Activated T-cell treated with anti-CD3 and anti-CD28 coated beads, Interleukin-2, amount 50 U/mL, for 72 hours (primary cell): ENCODE measurements around the gene SELENOO. TPM values are rescaled to one million over a fixed set of nuclear protein-coding genes. Genes with fewer than 3 reads are reported as not detected.

ENCODE experiments used
- ATAC-seq, 2 donors: fragments of 150-1000 bp; cut with Tn5 transposase; replicated peaks in 1 of 2; 2 replicates each; pipeline ENCODE4 v1.10.0; 2021; ENCODE audit warnings: moderate library complexity in 2 of 2, mild to moderate bottlenecking in 1 of 2
- DNase-seq, 2 donors: peaks; one replicate each; pipeline ENCODE4 v3.0.0; 2021 to 2022; ENCODE audit warnings: mixed read lengths in 1 of 2
- H3K27ac Mint-ChIP-seq: one replicate; pipeline ENCODE4 v1.8.0; 2022; ENCODE audit warnings: mild to moderate bottlenecking, moderate library complexity, mixed read lengths
- H3K27me3 Mint-ChIP-seq: one replicate; pipeline ENCODE4 v1.8.0; 2022; ENCODE audit warnings: low read depth, mixed read lengths
- H3K36me3 Mint-ChIP-seq, 2 donors: one replicate each; pipeline ENCODE4 v1.8.0; 2022; ENCODE audit warnings: mixed read lengths in 2 of 2, mild to moderate bottlenecking in 1 of 2; ENCODE audit not compliant: insufficient read depth in 2 of 2
- H3K4me1 Mint-ChIP-seq: one replicate; pipeline ENCODE4 v1.8.0; 2022; ENCODE audit warnings: low read depth, mixed read lengths
- H3K4me3 Mint-ChIP-seq, 2 donors: one replicate each; pipeline ENCODE4 v1.8.0; 2022; ENCODE audit warnings: mild to moderate bottlenecking in 2 of 2, mixed read lengths in 2 of 2, moderate library complexity in 2 of 2
- H3K9me3 Mint-ChIP-seq, 2 donors: one replicate each; pipeline ENCODE4 v1.8.0; 2022; ENCODE audit warnings: mixed read lengths in 2 of 2
- total RNA-seq, 2 donors: library from RNA; stranded (reverse); gene quantifications; one replicate each; pipeline ENCODE4 v1.2.3, GENCODE V29; 2022

SELENOO gene
- total RNA-seq, 2 donors from 2014 or later: 17.6 to 19.4 TPM

GRCh38 chr22:50184902-50185374 is 15.9 kb upstream of the SELENOO start:
- Mint-ChIP-seq H3K4me1 (peaks cover 23% of the 10 kb centered on the region), H3K36me3 (peaks cover 2 to 3% of the 10 kb centered on the region in 2 donors), H3K27ac (no peak overlapping the region), H3K27me3 (no peaks in the 10 kb centered on the region), H3K9me3 (no peaks in the 10 kb centered on the region), H3K4me3 (peak overlapping the region; percentile 86 to 93)
- no peak for DNase-seq
- ATAC-seq: peak in 1 of 2 donors; percentile 3

GRCh38 chr22:50185375-50186087 is 15.3 kb upstream of the SELENOO start, which contains the start of gene TRABD:
Gene TRABD (plus strand): TSS chr22:50185913. CDS start chr22:50193061, 7,148 bp downstream.
- peaks cover 24% of the 10 kb centered on the region for H3K4me1 Mint-ChIP-seq
- peak; percentile 77 to 80 for ATAC-seq
- DNase-seq: peak; percentile 92 to 93
- no peaks in the 10 kb centered on the region for H3K27me3 Mint-ChIP-seq
- peak within 1 kb of the TSS; percentile 93 to 97 for H3K4me3 Mint-ChIP-seq
- peak within 1 kb of the TSS; percentile 84 for H3K27ac Mint-ChIP-seq
- H3K9me3 Mint-ChIP-seq: no peaks in the 10 kb centered on the region
- H3K36me3 Mint-ChIP-seq: peaks cover 2 to 3% of the 10 kb centered on the region in 2 donors

- ATAC-seq (no peak), DNase-seq (no peak)
- Mint-ChIP-seq H3K27me3 (no peaks in the 10 kb centered on the region), H3K4me3 (peak overlapping the region; percentile 93 to 97), H3K4me1 (peaks cover 26% of the 10 kb centered on the region), H3K36me3 (peaks cover 2 to 3% of the 10 kb centered on the region in 2 donors), H3K9me3 (no peaks in the 10 kb centered on the region), H3K27ac (peak overlapping the region; percentile 84)
Measured at GRCh38 chr22:50186181-50186714, 14.6 kb upstream of the SELENOO start.

GRCh38 chr22:50186761-50187523 is 13.9 kb upstream of the SELENOO start:
- peaks cover 33% of the 10 kb centered on the region for H3K4me1 Mint-ChIP-seq
- peaks cover 3 to 6% of the 10 kb centered on the region in 2 donors for H3K36me3 Mint-ChIP-seq
- peak overlapping the region; percentile 84 for H3K27ac Mint-ChIP-seq
- H3K27me3 Mint-ChIP-seq: no peaks in the 10 kb centered on the region
- ATAC-seq: no peak
- H3K4me3 Mint-ChIP-seq: peak overlapping the region; percentile 93 to 97
- H3K9me3 Mint-ChIP-seq: no peaks in the 10 kb centered on the region
- DNase-seq: no peak

- Mint-ChIP-seq H3K9me3 (no peaks in the 10 kb centered on the region), H3K27me3 (no peaks in the 10 kb centered on the region), H3K36me3 (peaks cover 3 to 6% of the 10 kb centered on the region in 2 donors), H3K4me3 (peak overlapping the region; percentile 29 to 41), H3K27ac (no peak overlapping the region), H3K4me1 (peaks cover 41% of the 10 kb centered on the region)
- DNase-seq: no peak
- no peak for ATAC-seq
Measured at GRCh38 chr22:50188356-50188755, 12.5 kb upstream of the SELENOO start.

GRCh38 chr22:50189184-50189848 is 11.5 kb upstream of the SELENOO start:
- Mint-ChIP-seq H3K4me1 (peaks cover 37% of the 10 kb centered on the region), H3K27ac (no peak overlapping the region), H3K9me3 (no peaks in the 10 kb centered on the region), H3K36me3 (peaks cover 3 to 6% of the 10 kb centered on the region in 2 donors), H3K27me3 (no peaks in the 10 kb centered on the region), H3K4me3 (peak overlapping the region; percentile 91 to 92)
- DNase-seq (peak in 1 of 2 donors; percentile 2), ATAC-seq (no peak)

- ATAC-seq: peak in 1 of 2 donors; percentile 0
- Mint-ChIP-seq H3K36me3 (peaks cover 3 to 6% of the 10 kb centered on the region in 2 donors), H3K9me3 (no peaks in the 10 kb centered on the region), H3K4me1 (peaks cover 39% of the 10 kb centered on the region), H3K4me3 (peak overlapping the region; percentile 91 to 92), H3K27ac (peak overlapping the region; percentile 95), H3K27me3 (no peaks in the 10 kb centered on the region)
- no peak for DNase-seq
Measured at GRCh38 chr22:50189849-50190181, 11.0 kb upstream of the SELENOO start.

GRCh38 chr22:50190182-50190940 is 10.4 kb upstream of the SELENOO start:
- Mint-ChIP-seq H3K36me3 (peaks cover 4 to 6% of the 10 kb centered on the region in 2 donors), H3K4me1 (peaks cover 45% of the 10 kb centered on the region), H3K4me3 (peak overlapping the region; percentile 91 to 92), H3K27me3 (no peaks in the 10 kb centered on the region), H3K9me3 (no peaks in the 10 kb centered on the region), H3K27ac (peak overlapping the region; percentile 95)
- ATAC-seq (peak; percentile 48 to 53), DNase-seq (peak; percentile 81 to 84)

GRCh38 chr22:50190941-50191741 is 9.7 kb upstream of the SELENOO start:
- Mint-ChIP-seq H3K36me3 (peaks cover 4 to 6% of the 10 kb centered on the region in 2 donors), H3K27me3 (no peaks in the 10 kb centered on the region), H3K4me1 (peaks cover 47% of the 10 kb centered on the region), H3K4me3 (peak overlapping the region; percentile 91 to 92), H3K27ac (peak overlapping the region; percentile 92), H3K9me3 (no peaks in the 10 kb centered on the region)
- ATAC-seq (peak; percentile 71 to 73), DNase-seq (peak; percentile 77 to 78)

- peaks cover 1 to 6% of the 10 kb centered on the region in 2 donors for H3K36me3 Mint-ChIP-seq
Measured at GRCh38 chr22:50192436-50193204, 8.2 kb upstream of the SELENOO start.

GRCh38 chr22:50193621-50194020 is 7.2 kb upstream of the SELENOO start:
- Mint-ChIP-seq H3K27me3 (no peaks in the 10 kb centered on the region), H3K4me3 (no peak overlapping the region), H3K36me3 (peaks cover 1 to 7% of the 10 kb centered on the region in 2 donors), H3K27ac (no peak overlapping the region), H3K4me1 (peaks cover 38% of the 10 kb centered on the region), H3K9me3 (no peaks in the 10 kb centered on the region)
- DNase-seq: no peak
- ATAC-seq: no peak

More at GRCh38 chr22:50192436-50193204, 8.2 kb upstream of the SELENOO start:
- Mint-ChIP-seq H3K4me1 (peaks cover 42% of the 10 kb centered on the region), H3K27ac (peak overlapping the region; percentile 76), H3K27me3 (no peaks in the 10 kb centered on the region), H3K4me3 (peak overlapping the region; percentile 91 to 92), H3K9me3 (no peaks in the 10 kb centered on the region)
- DNase-seq: no peak
- ATAC-seq: no peak
